Osteoblast (primary cell): ENCODE data around the gene KRTAP6-1. TPM values are rescaled to one million over a fixed set of nuclear protein-coding genes. Genes with fewer than 3 reads are reported as not detected.

Experiments used
- DNase-seq: peaks from one replicate; pipeline ENCODE4 v3.0.0; 2011; ENCODE audit warnings: low spot score, mixed read lengths; ENCODE audit not compliant: insufficient read length; ENCODE audit errors: missing footprints
- H2AFZ ChIP-seq: 2 replicates; pipeline ENCODE4 v1.6.0; 2011; ENCODE audit warnings: mild to moderate bottlenecking, low read length
- H3K27ac ChIP-seq: 2 replicates; pipeline ENCODE4 v1.5.1; 2011; ENCODE audit warnings: mild to moderate bottlenecking, low read depth, low read length, moderate library complexity
- H3K27me3 ChIP-seq: 2 replicates; pipeline ENCODE4 v1.6.0; 2012; ENCODE audit warnings: mild to moderate bottlenecking, control low read depth, inconsistent platforms, low read length, moderate library complexity; ENCODE audit not compliant: insufficient read depth
- H3K36me3 ChIP-seq: 2 replicates; pipeline ENCODE4 v1.5.1; 2011; ENCODE audit warnings: mild to moderate bottlenecking, low read length, control low read depth, moderate library complexity; ENCODE audit not compliant: insufficient read depth
- H3K4me1 ChIP-seq: 2 replicates; pipeline ENCODE4 v1.5.1; 2011; ENCODE audit warnings: mild to moderate bottlenecking, low read length, control low read depth, moderate library complexity; ENCODE audit not compliant: insufficient read depth
- H3K4me2 ChIP-seq: 2 replicates; pipeline ENCODE4 v1.6.0; 2011; ENCODE audit warnings: mild to moderate bottlenecking, low read length; ENCODE audit not compliant: insufficient read depth
- H3K4me3 ChIP-seq: fragments of 200-600 bp; sonication (generic); 3 replicates; pipeline ENCODE4 v1.5.1; 2012; ENCODE audit warnings: mild to moderate bottlenecking, low read length, inconsistent platforms; ENCODE audit not compliant: insufficient read depth
- H3K79me2 ChIP-seq: 2 replicates; pipeline ENCODE4 v1.6.0; 2012; ENCODE audit warnings: mild to moderate bottlenecking, low read length, control low read depth, inconsistent platforms; ENCODE audit not compliant: insufficient read depth
- H3K9me3 ChIP-seq: 2 replicates; pipeline ENCODE4 v1.5.1; 2011; ENCODE audit warnings: low read depth, low read length, control low read depth
- H4K20me1 ChIP-seq: 2 replicates; pipeline ENCODE4 v1.6.0; 2012; ENCODE audit warnings: mild to moderate bottlenecking, low read length, control low read depth; ENCODE audit not compliant: insufficient read depth
- CTCF ChIP-seq: IDR thresholded peaks from 2 replicates; pipeline ENCODE4 v1.5.1; 2011; ENCODE audit warnings: mild to moderate bottlenecking, low read depth, low read length, moderate library complexity; ENCODE audit errors: extremely low read depth
- total RNA-seq: library from RNA; depleted of rRNA; stranded (reverse); fragments of >200 nt; gene quantifications from 2 replicates; pipeline ENCODE4 v1.2.3, GENCODE V29; 2012

Gene KRTAP6-1
- total RNA-seq, 1 donor, result not detected

- Histone ChIP-seq H3K27me3 (no peaks in the 10 kb centered on the region), H3K4me1 (no peaks in the 10 kb centered on the region), H3K79me2 (no peaks in the 10 kb centered on the region), H4K20me1 (no peaks in the 10 kb centered on the region), H3K9me3 (peaks cover 8% of the 10 kb centered on the region), H3K4me3 (no peak within 1 kb of the TSS), H3K4me2 (no peak within 1 kb of the TSS), H2AFZ (no peak within 1 kb of the TSS), H3K36me3 (no peaks in the 10 kb centered on the region), H3K27ac (no peak within 1 kb of the TSS)
- no peak for TF ChIP-seq CTCF
- DNase-seq, result peak; percentile 18
These were observed 2.4 kb upstream of the KRTAP6-1 start, which contains the start of gene KRTAP20-1 for GRCh38 chr21:30616125-30616524. Gene KRTAP20-1, plus strand, starts transcription at chr21:30616425. Its CDS starts 30 bp downstream, at chr21:30616455.

GRCh38 chr21:30615199-30615598, 1.5 kb upstream of the KRTAP6-1 start:
- peaks cover 8% of the 10 kb centered on the region for H3K9me3 ChIP-seq
- no peak overlapping the region for H2AFZ ChIP-seq
- no peaks in the 10 kb centered on the region for H3K27me3 ChIP-seq
- H4K20me1 ChIP-seq, result no peaks in the 10 kb centered on the region
- H3K4me2 ChIP-seq, result no peak overlapping the region
- no peak overlapping the region for H3K27ac ChIP-seq
- no peaks in the 10 kb centered on the region for H3K36me3 ChIP-seq
- H3K4me3 ChIP-seq, result no peak overlapping the region
- no peaks in the 10 kb centered on the region for H3K4me1 ChIP-seq
- H3K79me2 ChIP-seq, result no peaks in the 10 kb centered on the region
- DNase-seq, result no peak
- TF ChIP-seq CTCF, result no peak

- no peak overlapping the region for H2AFZ ChIP-seq
- no peak overlapping the region for H3K4me2 ChIP-seq
- no peak overlapping the region for H3K27ac ChIP-seq
- no peaks in the 10 kb centered on the region for H3K79me2 ChIP-seq
- H3K27me3 ChIP-seq, result no peaks in the 10 kb centered on the region
- H4K20me1 ChIP-seq, result no peaks in the 10 kb centered on the region
- no peaks in the 10 kb centered on the region for H3K4me1 ChIP-seq
- H3K4me3 ChIP-seq, result no peak overlapping the region
- TF ChIP-seq CTCF, result no peak
- peaks cover 8% of the 10 kb centered on the region for H3K9me3 ChIP-seq
- no peaks in the 10 kb centered on the region for H3K36me3 ChIP-seq
- DNase-seq, result no peak
These were observed 1.6 kb downstream of the KRTAP6-1 start for GRCh38 chr21:30612132-30612531.

GRCh38 chr21:30605968-30606367, 7.8 kb downstream of the KRTAP6-1 start:
- Histone ChIP-seq H2AFZ (no peak overlapping the region), H3K36me3 (no peaks in the 10 kb centered on the region), H3K27ac (no peak overlapping the region), H3K4me3 (no peak overlapping the region), H3K4me1 (no peaks in the 10 kb centered on the region), H3K4me2 (no peak overlapping the region), H3K79me2 (no peaks in the 10 kb centered on the region), H4K20me1 (no peaks in the 10 kb centered on the region), H3K27me3 (no peaks in the 10 kb centered on the region), H3K9me3 (peaks cover 3% of the 10 kb centered on the region)
- DNase-seq, result no peak
- TF ChIP-seq CTCF, result no peak
